ENCODE measurements around the gene METTL6. TPM values are rescaled to one million over a fixed set of nuclear protein-coding genes. Genes with fewer than 3 reads are reported as not detected.

METTL6 gene
- total and polyA plus RNA-seq, 2 experiments from 2014 or later = 21.6 to 30.9 TPM

- no peak overlapping the region for H3K9ac ChIP-seq
- peak overlapping the region; percentile 12; the same call in 1 of the 2 replicates for H2AFZ ChIP-seq
- TF ChIP-seq EZH2phosphoT487 (IDR thresholded peaks at IDR 0.05; ENCODE audit: insufficient read depth, low read depth) (no peak), EZH2 (IDR thresholded peaks at IDR 0.05; ENCODE audit: insufficient read depth, poor library complexity, severe bottlenecking) (no peak)
- in situ Hi-C loops (cut with MboI) = loop anchor here (10.0 kb wide), 1 partner anchor 116 kb away; no protein-coding TSS in a partner anchor
- no peak overlapping the region for H3K27ac ChIP-seq
- 0 out of 2 replicates have a peak, but pooled peaks cover 7% of the 10 kb centered on the region for H3F3A ChIP-seq (ENCODE audit: insufficient read depth)
- no peaks in the 10 kb centered on the region for H3K9me2 ChIP-seq (ENCODE audit: insufficient read depth)
- H4K20me1 ChIP-seq (ENCODE audit: insufficient read depth) = no peaks in the 10 kb centered on the region
- H3K4me3 ChIP-seq = no peak overlapping the region
- no peaks in the 10 kb centered on the region for H3K27me3 ChIP-seq (replicated peaks; ENCODE audit: insufficient read depth)
- WGBS, 2 experiments (ENCODE audit: low coverage in 1 of 2, low lambda C conversion rate in 2 of 2, missing lambda C conversion rate in 2 of 2) = 55 to 61% methylated on average over 6 of the region's 6 CpGs
- no peaks in the 10 kb centered on the region for H3K79me2 ChIP-seq (ENCODE audit: insufficient read depth)
- no peak overlapping the region for H3K4me2 ChIP-seq (ENCODE audit: unreplicated experiment)
- peaks cover 15% of the 10 kb centered on the region for H3K4me1 ChIP-seq (ENCODE audit: insufficient read depth)
- H3K36me3 ChIP-seq (ENCODE audit: low read depth) = no peaks in the 10 kb centered on the region
- H3K9me3 ChIP-seq (ENCODE audit: low read depth) = no peaks in the 10 kb centered on the region
- DNase-seq = no peak
Observed at GRCh38 chr3:15380980-15381890, 46.1 kb downstream of the METTL6 start.

- peak; percentile 99 for DNase-seq
- Histone ChIP-seq H3K9me2 (ENCODE audit: insufficient read depth) (no peaks in the 10 kb centered on the region), H4K20me1 (ENCODE audit: insufficient read depth) (no peaks in the 10 kb centered on the region), H3K27me3 (replicated peaks; ENCODE audit: insufficient read depth) (no peaks in the 10 kb centered on the region), H3F3A (ENCODE audit: insufficient read depth) (no peaks in the 10 kb centered on the region), H3K79me2 (ENCODE audit: insufficient read depth) (no peaks in the 10 kb centered on the region), H2AFZ (peak overlapping the region; percentile 86), H3K9me3 (ENCODE audit: low read depth) (no peaks in the 10 kb centered on the region), H3K4me3 (no peak overlapping the region), H3K27ac (peak overlapping the region; percentile 63), H3K36me3 (ENCODE audit: low read depth) (no peaks in the 10 kb centered on the region), H3K4me2 (ENCODE audit: unreplicated experiment) (peak overlapping the region; percentile 13), H3K4me1 (ENCODE audit: insufficient read depth) (no peaks in the 10 kb centered on the region), H3K9ac (peak overlapping the region; percentile 61)
- 22% methylated on average over 16 of the region's 16 CpGs for WGBS, 2 experiments (ENCODE audit: low coverage in 1 of 2, low lambda C conversion rate in 2 of 2, missing lambda C conversion rate in 2 of 2)
- in situ Hi-C loops (cut with MboI) = no loop called here
- no peak for TF ChIP-seq EZH2phosphoT487 (IDR thresholded peaks at IDR 0.05; ENCODE audit: insufficient read depth, low read depth)
- no peak for TF ChIP-seq EZH2 (IDR thresholded peaks at IDR 0.05; ENCODE audit: insufficient read depth, poor library complexity, severe bottlenecking)
Observed at GRCh38 chr3:15377961-15378791, 49.2 kb downstream of the METTL6 start.

- no peaks in the 10 kb centered on the region for H4K20me1 ChIP-seq (ENCODE audit: insufficient read depth)
- no peak overlapping the region for H3K9ac ChIP-seq
- no peaks in the 10 kb centered on the region for H3K36me3 ChIP-seq (ENCODE audit: low read depth)
- no peak overlapping the region for H3K27ac ChIP-seq
- no peak overlapping the region for H2AFZ ChIP-seq
- no peaks in the 10 kb centered on the region for H3K9me2 ChIP-seq (ENCODE audit: insufficient read depth)
- no peak for TF ChIP-seq EZH2phosphoT487 (IDR thresholded peaks at IDR 0.05; ENCODE audit: insufficient read depth, low read depth)
- no peak for TF ChIP-seq EZH2 (IDR thresholded peaks at IDR 0.05; ENCODE audit: insufficient read depth, poor library complexity, severe bottlenecking)
- no peak overlapping the region for H3K4me3 ChIP-seq
- DNase-seq = no peak
- 96 to 98% methylated on average over 20 to 22 of the region's 22 CpGs for WGBS, 2 experiments (ENCODE audit: low coverage in 1 of 2, low lambda C conversion rate in 2 of 2, missing lambda C conversion rate in 2 of 2)
- H3K9me3 ChIP-seq (ENCODE audit: low read depth) = no peaks in the 10 kb centered on the region
- H3K4me1 ChIP-seq (ENCODE audit: insufficient read depth) = no peaks in the 10 kb centered on the region
- no peaks in the 10 kb centered on the region for H3K79me2 ChIP-seq (ENCODE audit: insufficient read depth)
- no peaks in the 10 kb centered on the region for H3K27me3 ChIP-seq (replicated peaks; ENCODE audit: insufficient read depth)
- in situ Hi-C loops (cut with MboI) = no loop called here
- no peaks in the 10 kb centered on the region for H3F3A ChIP-seq (ENCODE audit: insufficient read depth)
- H3K4me2 ChIP-seq (ENCODE audit: unreplicated experiment) = no peak overlapping the region
Observed at GRCh38 chr3:15375461-15376000, 51.8 kb downstream of the METTL6 start.

- H3K9me2 ChIP-seq (ENCODE audit: insufficient read depth) = no peaks in the 10 kb centered on the region
- H3K27ac ChIP-seq = no peak overlapping the region
- no peak overlapping the region for H3K9ac ChIP-seq
- no peak overlapping the region for H3K4me3 ChIP-seq
- H3K9me3 ChIP-seq (ENCODE audit: low read depth) = no peaks in the 10 kb centered on the region
- H3F3A ChIP-seq (ENCODE audit: insufficient read depth) = no peaks in the 10 kb centered on the region
- H3K4me1 ChIP-seq (ENCODE audit: insufficient read depth) = no peaks in the 10 kb centered on the region
- no peak for DNase-seq
- H2AFZ ChIP-seq = no peak overlapping the region
- WGBS, 2 experiments (ENCODE audit: low coverage in 1 of 2, low lambda C conversion rate in 2 of 2, missing lambda C conversion rate in 2 of 2) = 76 to 82% methylated on average over 4 of the region's 4 CpGs
- no peak overlapping the region for H3K4me2 ChIP-seq (ENCODE audit: unreplicated experiment)
- in situ Hi-C loops (cut with MboI) = no loop called here
- TF ChIP-seq EZH2 (IDR thresholded peaks at IDR 0.05; ENCODE audit: insufficient read depth, poor library complexity, severe bottlenecking) (no peak), EZH2phosphoT487 (IDR thresholded peaks at IDR 0.05; ENCODE audit: insufficient read depth, low read depth) (no peak)
- no peaks in the 10 kb centered on the region for H4K20me1 ChIP-seq (ENCODE audit: insufficient read depth)
- no peaks in the 10 kb centered on the region for H3K79me2 ChIP-seq (ENCODE audit: insufficient read depth)
- H3K27me3 ChIP-seq (replicated peaks; ENCODE audit: insufficient read depth) = no peaks in the 10 kb centered on the region
- no peaks in the 10 kb centered on the region for H3K36me3 ChIP-seq (ENCODE audit: low read depth)
Observed at GRCh38 chr3:15372918-15373317, 54.4 kb downstream of the METTL6 start.

Data from GM23248 (cell line).